CD8-positive, alpha-beta memory T cell (primary cell): ENCODE measurements around the gene CALB2. TPM values are rescaled to one million over a fixed set of nuclear protein-coding genes. Genes with fewer than 3 reads are reported as not detected.

Experiments used
- CTCF ChIA-PET: fragments of 350-600 bp; sonication (Branson Sonifier 250); formaldehyde crosslinking; loops from one replicate; lab custom pipeline; 2021; ENCODE audit warnings: antibody characterized with exemption; lab: Charles Lee
- POLR2A ChIA-PET: fragments of 350-600 bp; sonication (Branson Sonifier 250); formaldehyde crosslinking; loops from one replicate; lab custom pipeline; 2021; ENCODE audit warnings: antibody characterized with exemption; lab: Charles Lee
- DNase-seq, 5 donors: peaks; one replicate each; pipeline versions ENCODE4 v3.0.0 to v3.0.0-alpha.2; 2020 to 2022; ENCODE audit warnings: mixed read lengths in 1 of 5
- H3K27ac ChIP-seq: one replicate; pipeline ENCODE4 v1.7.0; 2013; ENCODE audit warnings: low read depth, mild to moderate bottlenecking, low read length, moderate library complexity
- H3K27me3 ChIP-seq: 2 replicates; pipeline ENCODE4 v1.7.0; 2013; ENCODE audit warnings: low read length, mild to moderate bottlenecking; ENCODE audit not compliant: insufficient read depth, poor library complexity, severe bottlenecking
- H3K36me3 ChIP-seq: 2 replicates; pipeline ENCODE4 v1.7.0; 2013; ENCODE audit warnings: mild to moderate bottlenecking, low read length, moderate library complexity; ENCODE audit not compliant: insufficient read depth
- H3K4me1 ChIP-seq: 2 replicates; pipeline ENCODE4 v1.7.0; 2013; ENCODE audit warnings: mild to moderate bottlenecking, low read length, moderate library complexity; ENCODE audit not compliant: insufficient read depth
- H3K4me3 ChIP-seq: 2 replicates; pipeline ENCODE4 v1.7.0; 2013; ENCODE audit warnings: mild to moderate bottlenecking, low read length
- H3K9me3 ChIP-seq: 2 replicates; pipeline ENCODE4 v1.7.0; 2013; ENCODE audit warnings: mild to moderate bottlenecking, low read length
- H3K27ac Mint-ChIP-seq, 8 donors: one replicate each; pipeline ENCODE4 v1.8.0; 2020 to 2021; ENCODE audit warnings: mixed read lengths in 8 of 8, mild to moderate bottlenecking in 6 of 8, inconsistent platforms in 3 of 8, moderate library complexity in 3 of 8
- H3K27me3 Mint-ChIP-seq, 2 donors: one replicate each; pipeline ENCODE4 v1.8.0; 2020 to 2021; ENCODE audit warnings: mixed read lengths in 2 of 2, mild to moderate bottlenecking in 1 of 2, moderate library complexity in 1 of 2
- H3K36me3 Mint-ChIP-seq, 3 donors: one replicate each; pipeline ENCODE4 v1.8.0; 2020 to 2021; ENCODE audit warnings: mixed read lengths in 3 of 3, inconsistent platforms in 1 of 3, mild to moderate bottlenecking in 1 of 3
- H3K4me1 Mint-ChIP-seq, 3 donors: one replicate each; pipeline ENCODE4 v1.8.0; 2020 to 2021; ENCODE audit warnings: mixed read lengths in 3 of 3, inconsistent platforms in 1 of 3, mild to moderate bottlenecking in 1 of 3
- H3K4me3 Mint-ChIP-seq, 7 donors: one replicate each; pipeline ENCODE4 v1.8.0; 2020 to 2021; ENCODE audit warnings: mixed read lengths in 7 of 7, mild to moderate bottlenecking in 6 of 7, moderate library complexity in 4 of 7, inconsistent platforms in 2 of 7
- H3K9me3 Mint-ChIP-seq, 5 donors: one replicate each; pipeline ENCODE4 v1.8.0; 2020 to 2022; ENCODE audit warnings: mixed read lengths in 5 of 5, mild to moderate bottlenecking in 3 of 5, moderate library complexity in 2 of 5, inconsistent platforms in 1 of 5
- polyA plus RNA-seq: library from polyadenylated mRNA; unstranded; fragments of 300-500 nt; fragmentation: Illumina TruSeq; gene quantifications from one replicate; pipeline ENCODE4 v1.2.3, GENCODE V29; 2021
- total RNA-seq, 2 experiments: library from RNA; stranded (reverse); gene quantifications; one replicate each; pipeline ENCODE4 v1.2.3, GENCODE V29; 2021

The CALB2 gene
- total and polyA plus RNA-seq, 3 experiments from 2014 or later = not detected

- no peak overlapping the region for H3K27ac ChIP-seq
- H3K9me3 ChIP-seq = no peaks in the 10 kb centered on the region
- Mint-ChIP-seq H3K4me3 (no peak overlapping the region), H3K9me3 (no peaks in the 10 kb centered on the region), H3K27me3 (peaks cover 19 to 48% of the 10 kb centered on the region in 2 donors), H3K27ac (no peak overlapping the region), H3K36me3 (no peaks in the 10 kb centered on the region), H3K4me1 (peaks cover 0 to 4% (median 1%) of the 10 kb centered on the region in 3 donors)
- no peaks in the 10 kb centered on the region for H3K4me1 ChIP-seq
- H3K4me3 ChIP-seq = no peak overlapping the region
- no peaks in the 10 kb centered on the region for H3K27me3 ChIP-seq
- H3K36me3 ChIP-seq = no peaks in the 10 kb centered on the region
- ChIA-PET CTCF (no interaction called here), POLR2A (no interaction called here)
- DNase-seq = no peak
Observed at GRCh38 chr16:71367241-71367976, 8.9 kb downstream of the CALB2 start.

- Mint-ChIP-seq H3K27me3 (peaks cover 21 to 62% of the 10 kb centered on the region in 2 donors), H3K27ac (no peak overlapping the region), H3K4me1 (peaks cover 0 to 4% (median 1%) of the 10 kb centered on the region in 3 donors), H3K36me3 (no peaks in the 10 kb centered on the region), H3K9me3 (no peaks in the 10 kb centered on the region), H3K4me3 (no peak overlapping the region)
- Histone ChIP-seq H3K9me3 (no peaks in the 10 kb centered on the region), H3K4me1 (no peaks in the 10 kb centered on the region), H3K4me3 (no peak overlapping the region), H3K27ac (no peak overlapping the region), H3K36me3 (no peaks in the 10 kb centered on the region), H3K27me3 (no peaks in the 10 kb centered on the region)
- DNase-seq = no peak
- ChIA-PET POLR2A (no interaction called here), CTCF (no interaction called here)
Observed at GRCh38 chr16:71368958-71369357, 10.4 kb downstream of the CALB2 start.

- Histone ChIP-seq H3K36me3 (no peaks in the 10 kb centered on the region), H3K4me1 (no peaks in the 10 kb centered on the region), H3K27ac (no peak overlapping the region), H3K27me3 (no peaks in the 10 kb centered on the region), H3K9me3 (no peaks in the 10 kb centered on the region), H3K4me3 (no peak overlapping the region)
- Mint-ChIP-seq H3K4me1 (peaks cover 0 to 4% (median 1%) of the 10 kb centered on the region in 3 donors), H3K36me3 (no peaks in the 10 kb centered on the region), H3K27me3 (peaks cover 22 to 65% of the 10 kb centered on the region in 2 donors), H3K4me3 (no peak overlapping the region), H3K9me3 (no peaks in the 10 kb centered on the region), H3K27ac (no peak overlapping the region)
- DNase-seq = no peak
- ChIA-PET CTCF (no interaction called here), POLR2A (no interaction called here)
Observed at GRCh38 chr16:71369494-71369893, 11.0 kb downstream of the CALB2 start.

- H3K27me3 Mint-ChIP-seq = peaks cover 22 to 68% of the 10 kb centered on the region in 2 donors
- no peak overlapping the region for H3K4me3 Mint-ChIP-seq
- no peaks in the 10 kb centered on the region for H3K36me3 Mint-ChIP-seq
- ChIA-PET POLR2A (no interaction called here), CTCF (no interaction called here)
- no peak for DNase-seq
- H3K4me3 ChIP-seq = no peak overlapping the region
- no peak overlapping the region for H3K27ac Mint-ChIP-seq
- no peaks in the 10 kb centered on the region for H3K9me3 Mint-ChIP-seq
- H3K9me3 ChIP-seq = no peaks in the 10 kb centered on the region
- peaks cover 0 to 4% (median 1%) of the 10 kb centered on the region in 3 donors for H3K4me1 Mint-ChIP-seq
- H3K36me3 ChIP-seq = no peaks in the 10 kb centered on the region
- no peak overlapping the region for H3K27ac ChIP-seq
- H3K27me3 ChIP-seq = no peaks in the 10 kb centered on the region
- no peaks in the 10 kb centered on the region for H3K4me1 ChIP-seq
Observed at GRCh38 chr16:71371237-71371636, 12.7 kb downstream of the CALB2 start.

GRCh38 chr16:71373073-71373472 is 14.6 kb downstream of the CALB2 start:
- ChIA-PET CTCF (interaction anchor here (1.6 kb wide), 1 partner anchor 11 kb away, joined by 5 read pairs; no protein-coding TSS in a partner anchor), POLR2A (no interaction called here)
- Histone ChIP-seq H3K4me3 (no peak overlapping the region), H3K27me3 (no peaks in the 10 kb centered on the region), H3K4me1 (no peaks in the 10 kb centered on the region), H3K27ac (no peak overlapping the region), H3K9me3 (no peaks in the 10 kb centered on the region), H3K36me3 (no peaks in the 10 kb centered on the region)
- no peak overlapping the region for H3K4me3 Mint-ChIP-seq
- H3K36me3 Mint-ChIP-seq = no peaks in the 10 kb centered on the region
- H3K4me1 Mint-ChIP-seq = no peaks in the 10 kb centered on the region
- H3K9me3 Mint-ChIP-seq = peaks cover 0 to 3% (median 0%) of the 10 kb centered on the region in 5 donors
- peaks cover 22 to 65% of the 10 kb centered on the region in 2 donors for H3K27me3 Mint-ChIP-seq
- no peak for DNase-seq
- H3K27ac Mint-ChIP-seq = no peak overlapping the region

GRCh38 chr16:71376465-71377157 is 18.1 kb downstream of the CALB2 start:
- Mint-ChIP-seq H3K9me3 (peaks cover 0 to 6% (median 0%) of the 10 kb centered on the region in 5 donors), H3K4me3 (no peak overlapping the region)

GRCh38 chr16:71379711-71380110 is 21.2 kb downstream of the CALB2 start:
- POLR2A ChIA-PET = no interaction called here
- H3K4me1 ChIP-seq = no peaks in the 10 kb centered on the region
- H3K36me3 ChIP-seq = no peaks in the 10 kb centered on the region
- Mint-ChIP-seq H3K4me3 (no peak overlapping the region), H3K36me3 (no peaks in the 10 kb centered on the region), H3K9me3 (peaks cover 0 to 6% (median 0%) of the 10 kb centered on the region in 5 donors), H3K4me1 (no peaks in the 10 kb centered on the region), H3K27ac (no peak overlapping the region), H3K27me3 (peaks cover 15 to 32% of the 10 kb centered on the region in 2 donors)
- DNase-seq = no peak
- CTCF ChIA-PET = no interaction called here
- H3K27ac ChIP-seq = no peak overlapping the region
- no peaks in the 10 kb centered on the region for H3K27me3 ChIP-seq
- H3K9me3 ChIP-seq = no peaks in the 10 kb centered on the region
- no peak overlapping the region for H3K4me3 ChIP-seq

More at GRCh38 chr16:71376465-71377157, 18.1 kb downstream of the CALB2 start:
- CTCF ChIA-PET = no interaction called here
- no peaks in the 10 kb centered on the region for H3K4me1 ChIP-seq
- DNase-seq = no peak
- H3K27ac ChIP-seq = no peak overlapping the region
- no peaks in the 10 kb centered on the region for H3K36me3 Mint-ChIP-seq
- no peaks in the 10 kb centered on the region for H3K4me1 Mint-ChIP-seq
- no peak overlapping the region for H3K27ac Mint-ChIP-seq
- H3K27me3 Mint-ChIP-seq = peaks cover 24 to 62% of the 10 kb centered on the region in 2 donors
- no peak overlapping the region for H3K4me3 ChIP-seq
- H3K36me3 ChIP-seq = no peaks in the 10 kb centered on the region
- POLR2A ChIA-PET = no interaction called here
- H3K9me3 ChIP-seq = no peaks in the 10 kb centered on the region
- no peaks in the 10 kb centered on the region for H3K27me3 ChIP-seq

GRCh38 chr16:71380831-71381230 is 22.3 kb downstream of the CALB2 start:
- no peak for DNase-seq
- no peaks in the 10 kb centered on the region for H3K36me3 ChIP-seq
- CTCF ChIA-PET = no interaction called here

More at GRCh38 chr16:71380831-71381230, 22.3 kb downstream of the CALB2 start:
- POLR2A ChIA-PET = no interaction called here
- Mint-ChIP-seq H3K9me3 (peaks cover 0 to 6% (median 0%) of the 10 kb centered on the region in 5 donors), H3K4me1 (no peaks in the 10 kb centered on the region), H3K27me3 (peaks cover 17 to 42% of the 10 kb centered on the region in 2 donors), H3K4me3 (no peak overlapping the region), H3K27ac (no peak overlapping the region), H3K36me3 (no peaks in the 10 kb centered on the region)
- Histone ChIP-seq H3K9me3 (no peaks in the 10 kb centered on the region), H3K27me3 (no peaks in the 10 kb centered on the region), H3K4me3 (no peak overlapping the region), H3K27ac (no peak overlapping the region), H3K4me1 (no peaks in the 10 kb centered on the region)
